Activated gamma-delta T cell treated with Interleukin-2 at 50 U/mL for 16 hours (primary cell): ENCODE measurements around the gene TMEM184B.

Source experiments
- DNase-seq: peaks from one replicate; pipeline ENCODE4 v3.0.0-alpha.2; 2020

Gene TMEM184B

DNA sequence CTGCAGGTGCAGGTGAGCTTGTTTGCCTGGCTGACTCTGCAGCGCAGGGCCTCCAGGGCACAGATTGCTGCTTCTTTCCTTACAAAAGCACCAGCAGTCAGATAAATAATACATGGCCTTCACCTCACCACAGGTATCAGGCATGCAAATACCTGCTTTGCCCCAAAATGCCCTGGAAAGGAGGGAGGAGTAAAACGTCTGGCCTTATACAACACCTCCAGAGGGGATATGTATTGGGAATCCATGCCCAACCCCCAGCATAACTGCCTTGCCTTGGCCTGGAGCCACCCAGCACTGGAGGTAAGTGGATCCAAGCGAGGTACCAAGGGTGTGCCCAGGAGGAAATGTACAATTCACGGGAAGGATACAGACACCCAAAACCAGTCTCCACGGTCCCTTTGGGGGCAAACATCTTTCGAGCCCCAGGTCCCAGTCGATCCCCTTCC lies 860 bp downstream of the TMEM184B start:
- DNase-seq: no peak

DNA sequence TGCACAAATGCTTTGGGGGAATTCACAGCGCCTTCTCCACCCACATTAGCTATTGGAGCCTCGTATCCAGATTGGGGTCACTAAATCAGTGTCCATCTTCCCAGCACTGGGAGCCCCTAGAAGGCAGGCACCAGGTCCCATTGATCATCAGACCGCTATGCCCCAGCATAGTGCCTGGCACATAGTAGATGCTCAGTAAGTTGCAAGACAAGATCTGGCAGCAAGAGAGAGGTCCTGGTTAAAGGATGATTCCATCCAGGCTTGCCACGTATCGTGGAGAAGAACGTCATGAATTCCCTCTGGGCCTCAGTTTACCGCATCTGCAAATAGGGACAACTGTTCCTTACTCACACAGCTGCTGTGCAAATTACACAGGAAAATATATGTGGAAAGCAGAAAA lies 1.7 kb downstream of the TMEM184B start:
- no peak for DNase-seq

DNA sequence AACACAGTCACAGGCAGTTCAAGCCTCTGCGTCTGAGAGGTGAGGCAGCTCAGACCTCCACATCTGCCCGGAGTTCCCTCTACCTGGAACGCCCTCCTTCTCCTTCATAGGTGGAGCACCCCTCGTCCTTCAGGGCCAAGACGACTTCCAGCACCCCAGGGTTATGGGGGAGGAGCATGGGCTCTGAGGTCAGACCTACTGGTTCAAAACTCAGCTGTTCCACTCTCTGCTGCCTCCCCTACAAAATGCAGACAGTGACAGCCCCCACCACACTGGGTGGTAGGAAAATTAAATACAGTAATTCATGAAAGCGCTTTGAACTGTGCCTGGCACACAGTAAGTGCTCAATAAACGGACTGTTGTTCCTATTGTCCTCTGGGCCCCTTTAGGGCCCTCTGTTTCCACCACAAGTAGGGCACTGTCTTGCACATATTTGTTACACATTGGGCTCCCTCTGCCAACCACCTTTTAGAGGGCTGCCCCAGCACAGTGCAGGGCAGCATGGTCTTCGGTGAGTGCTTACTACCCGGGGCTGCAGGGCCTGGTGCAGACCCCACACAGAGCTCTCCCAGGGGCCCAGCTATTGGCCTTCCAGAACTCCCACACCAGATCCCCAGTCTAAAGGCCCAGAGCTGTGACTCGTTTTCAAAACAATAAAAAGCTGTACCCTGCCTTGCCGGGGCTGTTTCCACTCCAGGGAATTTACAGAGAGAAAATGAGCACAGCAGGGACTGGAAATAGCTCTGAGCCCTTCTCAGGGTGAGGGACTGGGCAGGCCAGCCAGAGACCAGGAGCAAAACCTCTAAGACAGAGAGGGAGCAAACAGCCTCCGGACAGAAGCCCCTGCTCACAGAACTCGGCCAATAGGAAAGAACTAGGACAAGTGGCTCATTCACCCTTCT lies 2.5 kb downstream of the TMEM184B start:
- DNase-seq: no peak

DNA sequence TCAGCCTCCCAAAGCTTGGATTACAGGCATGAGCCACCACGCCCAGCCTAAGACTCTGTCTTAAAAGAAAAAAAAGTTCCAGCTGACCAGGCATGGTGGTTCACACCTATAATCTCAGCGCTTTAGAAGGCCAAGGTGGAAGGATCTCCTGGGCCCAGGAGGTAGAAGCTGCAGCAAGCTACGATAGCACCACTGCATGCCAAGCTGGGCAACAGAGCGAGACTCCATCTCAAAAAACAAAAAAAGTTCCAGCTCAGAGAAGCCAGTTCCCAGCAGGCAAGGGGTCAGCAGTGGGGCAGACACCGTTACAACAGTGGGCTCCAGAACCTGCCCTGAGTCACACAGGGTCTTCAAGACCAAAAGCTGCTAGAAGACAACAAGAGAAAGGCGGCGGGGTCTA lies 3.3 kb downstream of the TMEM184B start:
- DNase-seq: no peak

DNA sequence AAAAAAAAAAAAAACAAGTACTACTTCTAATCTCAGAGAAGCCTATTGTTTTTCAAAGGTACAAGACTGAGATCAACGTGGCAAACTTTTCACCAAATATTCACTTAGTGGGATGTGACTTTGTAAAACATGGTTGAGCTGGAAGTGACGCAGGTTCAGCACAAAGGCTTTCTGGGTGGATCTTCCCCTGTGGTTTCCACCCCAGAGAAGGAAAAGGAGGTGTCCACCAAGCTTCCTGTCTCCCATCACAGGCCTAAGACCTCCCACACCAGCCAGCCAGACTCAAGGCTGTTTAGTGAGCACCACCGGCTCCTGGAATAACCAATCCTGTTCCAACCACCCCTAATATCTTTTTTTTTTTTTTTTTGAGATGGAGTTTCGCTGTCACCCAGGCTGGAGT lies 5.7 kb downstream of the TMEM184B start:
- DNase-seq: peak; percentile 43

DNA sequence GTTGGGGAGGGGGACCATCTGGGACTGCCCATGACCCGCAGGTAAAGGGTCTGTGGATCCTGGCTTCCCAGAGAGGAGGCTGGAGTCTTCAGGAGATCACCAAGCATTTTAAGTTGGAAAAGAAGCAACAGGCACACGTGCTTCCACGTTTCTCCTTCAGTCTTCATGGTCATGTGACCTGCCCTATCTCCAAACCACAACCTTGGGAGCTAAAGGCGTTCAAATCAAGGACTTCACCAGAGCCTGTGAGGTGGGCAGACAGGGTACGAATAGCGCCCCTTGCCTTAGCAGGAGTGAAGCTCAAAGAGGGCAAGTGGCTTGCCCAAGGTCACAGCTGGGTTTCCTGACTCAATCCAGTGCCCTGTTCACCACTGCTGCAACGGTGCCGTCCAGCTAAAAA lies 6.7 kb downstream of the TMEM184B start:
- DNase-seq: no peak

DNA sequence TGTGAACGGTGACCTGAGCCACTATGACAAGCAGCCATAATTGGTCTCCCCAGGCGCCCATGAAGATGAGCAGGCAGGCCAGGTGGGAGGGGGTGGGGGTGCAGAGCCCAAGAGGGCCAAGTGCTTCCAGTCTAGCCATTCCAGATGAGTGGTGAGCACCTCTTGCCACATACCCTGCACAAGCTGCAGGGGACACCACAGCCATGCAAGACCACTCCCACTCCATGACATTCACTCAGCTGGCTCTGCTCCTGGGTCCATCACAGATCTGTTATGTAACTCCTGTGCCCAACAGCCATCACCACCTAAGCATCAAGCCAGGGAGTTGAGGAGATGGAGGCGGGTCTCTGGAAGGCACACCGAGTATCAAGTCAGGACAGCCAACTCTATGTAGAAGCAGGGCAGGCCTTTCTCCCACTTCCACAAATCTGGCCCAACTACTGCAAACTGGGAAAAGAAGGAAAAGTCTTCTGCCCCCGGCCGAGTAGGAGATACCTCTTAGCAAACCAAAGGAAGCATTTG lies 8.4 kb downstream of the TMEM184B start:
- DNase-seq: no peak

DNA sequence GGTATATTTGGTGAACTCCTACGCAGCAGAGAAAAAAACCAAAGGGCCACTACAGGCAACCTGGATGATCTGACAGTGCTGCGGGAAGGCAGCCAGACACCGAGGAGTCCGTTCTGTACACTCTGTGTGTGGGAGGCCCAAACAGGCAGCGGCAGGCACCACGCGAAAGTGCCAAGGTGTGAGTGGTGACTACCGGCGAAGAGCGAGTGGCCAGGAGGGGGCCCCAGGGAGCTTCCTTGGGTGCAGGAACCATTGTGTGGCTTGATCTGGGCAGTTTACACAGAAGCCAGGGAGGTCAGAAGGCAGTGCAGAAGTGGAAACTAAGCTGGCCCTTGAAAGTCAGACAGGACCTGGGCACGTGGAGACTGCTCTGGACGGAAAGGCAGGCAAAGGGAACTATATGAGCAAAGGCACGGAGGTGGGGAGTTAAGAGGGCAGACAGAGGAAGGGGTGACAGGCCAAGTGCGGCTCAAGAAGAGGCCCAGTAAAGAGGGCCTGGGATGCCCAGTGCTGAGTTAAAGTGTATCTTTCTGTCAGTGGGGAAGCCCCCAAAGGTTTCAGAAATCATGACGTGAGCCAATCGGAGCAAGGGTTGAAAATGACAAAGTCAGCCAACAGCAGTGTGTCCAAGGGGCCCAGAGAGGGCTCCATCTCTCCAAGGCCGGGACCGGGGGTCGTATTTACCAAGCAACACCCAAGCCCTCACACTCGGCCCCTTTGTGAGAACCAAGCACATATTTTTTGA lies 10.6 kb downstream of the TMEM184B start:
- DNase-seq: peak; percentile 18

DNA sequence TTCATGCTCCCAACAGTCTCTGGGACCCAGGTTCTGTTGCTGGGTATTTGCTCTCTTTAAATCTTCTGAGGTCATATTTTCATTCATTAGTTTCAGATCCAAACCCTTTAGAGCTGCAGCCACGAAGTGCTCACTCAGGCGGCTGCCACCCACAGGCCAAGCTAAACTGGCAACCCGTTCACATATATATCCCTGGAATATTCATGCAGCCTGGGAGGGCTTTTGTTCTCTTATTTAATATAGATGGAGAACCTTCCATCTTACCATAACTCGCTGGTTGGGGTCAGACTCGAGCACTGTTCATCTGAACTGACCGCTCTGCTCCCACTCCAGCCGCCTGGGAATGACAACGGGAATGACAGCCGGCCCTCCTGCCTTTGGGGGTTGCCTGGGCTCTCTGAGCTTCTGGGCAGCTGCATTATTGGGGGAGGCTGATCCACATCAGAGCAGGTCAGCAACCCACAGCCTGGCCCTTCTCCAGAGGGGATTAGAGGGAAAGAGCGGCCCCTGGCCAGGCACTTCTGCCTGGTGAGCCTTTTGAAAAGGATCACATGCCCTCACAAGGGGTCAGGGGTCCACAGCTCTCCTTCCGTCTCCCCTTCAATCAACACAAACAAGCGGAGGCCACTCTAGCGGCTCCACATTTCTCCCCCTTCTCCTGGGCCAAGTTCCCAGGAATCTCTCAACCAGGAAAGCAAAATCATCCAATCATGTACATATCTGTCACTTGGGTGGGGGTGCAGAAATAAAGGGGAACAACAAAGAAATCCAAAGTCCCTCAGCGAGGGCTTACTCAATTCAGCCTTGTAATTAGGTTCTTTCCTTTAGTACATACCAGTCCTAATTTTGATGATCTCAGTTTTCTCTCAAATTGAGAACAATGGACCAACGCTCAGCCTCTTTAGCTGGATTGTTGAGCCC lies 11.8 kb downstream of the TMEM184B start:
- no peak for DNase-seq

DNA sequence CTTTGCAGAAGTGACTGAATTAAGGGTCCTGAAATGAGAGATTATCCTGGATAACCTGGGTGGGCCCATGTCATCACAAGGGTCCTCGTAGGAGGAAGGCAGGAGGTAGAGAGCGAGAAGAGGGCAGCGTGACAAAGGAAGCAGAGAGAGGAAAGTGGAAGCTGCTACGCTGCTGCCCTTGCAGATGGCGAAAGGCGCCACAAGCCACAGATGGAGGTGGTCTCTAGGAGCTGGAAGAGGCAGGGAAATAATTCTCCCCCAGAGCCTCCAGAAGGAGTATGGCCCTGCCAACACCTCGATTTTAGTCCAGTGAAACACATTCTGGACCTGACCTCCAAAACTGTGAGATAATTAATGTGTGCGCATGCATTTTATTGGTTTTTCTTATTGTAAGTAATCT lies 13.4 kb downstream of the TMEM184B start:
- no peak for DNase-seq

DNA sequence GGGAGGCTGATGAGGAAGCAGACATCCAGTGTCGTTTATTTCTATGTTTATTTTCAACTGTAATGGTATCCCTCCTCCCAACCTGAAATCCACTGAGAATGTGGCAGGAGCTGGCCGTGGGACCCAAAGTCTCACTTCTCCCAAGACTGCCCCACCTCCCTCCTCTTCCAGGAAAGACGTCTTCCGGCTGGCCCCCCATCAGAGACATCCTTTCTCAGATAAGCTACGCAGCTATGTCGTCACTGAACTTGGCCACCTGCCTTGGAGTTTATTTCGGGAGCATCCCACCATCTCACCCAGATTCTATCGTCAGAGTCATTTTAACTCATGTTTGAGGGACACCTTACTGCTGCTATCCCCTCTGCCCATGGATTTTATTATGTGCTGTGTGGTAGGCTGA lies 13.9 kb downstream of the TMEM184B start:
- DNase-seq: no peak

DNA sequence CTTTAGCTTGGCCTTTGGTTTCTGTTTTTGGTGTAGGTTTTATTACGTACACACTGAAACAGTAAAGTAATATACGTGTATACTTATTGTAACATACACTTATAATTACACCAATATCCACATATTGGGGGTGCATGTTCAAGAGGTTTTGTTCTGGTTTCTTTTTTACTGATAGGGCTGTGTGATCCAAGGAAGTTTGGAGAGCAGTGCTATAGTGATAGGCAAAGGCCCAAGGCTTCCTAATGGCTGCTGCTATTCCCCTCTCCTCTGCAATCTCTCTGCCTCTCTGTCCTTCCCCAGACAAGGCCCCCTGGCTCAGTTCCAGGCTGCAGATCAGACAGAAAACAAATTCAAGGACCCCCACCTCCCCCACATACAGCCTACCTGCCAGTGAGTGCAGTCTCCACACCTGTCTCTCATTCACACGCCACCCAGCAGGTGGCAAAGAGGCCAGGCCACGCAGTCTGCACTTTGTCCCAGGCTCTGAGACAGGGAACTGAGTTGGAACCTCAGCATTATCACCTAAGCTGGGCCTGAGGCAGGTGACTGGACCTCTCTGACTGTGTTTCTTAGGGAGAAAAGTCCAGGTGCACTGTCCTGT lies 15.1 kb downstream of the TMEM184B start:
- DNase-seq: no peak

DNA sequence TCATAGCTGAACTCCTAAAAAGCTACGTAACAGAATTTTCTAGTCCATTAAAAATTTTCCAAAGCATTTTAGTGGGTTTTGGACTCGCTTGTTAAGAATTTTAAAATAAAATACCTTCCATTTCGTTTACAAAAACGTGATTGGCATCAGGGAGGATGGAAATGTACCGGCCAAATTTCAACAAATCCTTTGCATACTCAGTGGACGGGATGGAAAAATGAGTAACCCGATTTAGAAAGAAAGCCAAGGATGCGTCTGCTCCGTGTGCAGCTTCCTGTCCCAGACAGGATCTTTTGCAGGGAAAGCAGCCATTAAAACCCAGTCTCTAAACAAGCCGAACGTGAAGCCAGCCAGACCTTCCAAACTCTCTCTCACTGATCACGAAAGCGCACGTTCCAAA lies 15.6 kb downstream of the TMEM184B start:
- DNase-seq: no peak

DNA sequence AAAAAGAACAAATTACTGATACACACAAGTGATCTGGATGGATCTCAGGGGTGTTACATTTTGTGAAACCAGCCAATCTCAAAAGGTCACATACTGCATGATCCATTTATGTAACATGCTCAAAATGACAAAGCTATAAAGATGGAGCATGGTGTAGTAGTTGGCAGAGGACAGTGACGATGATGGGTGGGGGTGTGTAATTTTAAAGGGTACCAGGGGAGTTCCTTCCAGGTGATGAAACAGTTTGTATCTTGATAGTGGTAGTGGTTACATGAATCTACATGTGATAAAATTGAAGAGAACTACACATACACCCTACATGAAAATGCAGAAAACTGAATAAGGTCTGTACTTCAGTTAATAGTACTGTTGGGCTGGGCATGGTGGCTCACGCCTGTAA lies 17.1 kb downstream of the TMEM184B start:
- DNase-seq: no peak

DNA sequence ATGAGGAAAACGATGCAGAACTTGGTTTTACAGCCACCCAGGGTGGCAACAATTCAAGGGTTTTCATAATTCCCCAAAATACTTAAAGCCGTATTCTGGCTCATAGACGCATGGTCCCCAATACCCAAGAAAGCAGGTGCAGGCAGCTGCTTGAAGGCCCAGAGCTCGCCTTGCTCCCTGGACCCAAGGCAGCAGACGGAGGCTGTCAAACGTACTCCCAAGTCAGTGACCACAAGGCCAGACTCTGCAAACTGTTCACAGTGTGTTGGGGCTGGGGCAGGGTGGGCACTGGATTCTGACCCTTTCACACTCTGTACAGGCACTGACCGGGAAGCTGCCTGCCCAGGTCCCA lies 21.5 kb downstream of the TMEM184B start:
- DNase-seq: no peak

DNA sequence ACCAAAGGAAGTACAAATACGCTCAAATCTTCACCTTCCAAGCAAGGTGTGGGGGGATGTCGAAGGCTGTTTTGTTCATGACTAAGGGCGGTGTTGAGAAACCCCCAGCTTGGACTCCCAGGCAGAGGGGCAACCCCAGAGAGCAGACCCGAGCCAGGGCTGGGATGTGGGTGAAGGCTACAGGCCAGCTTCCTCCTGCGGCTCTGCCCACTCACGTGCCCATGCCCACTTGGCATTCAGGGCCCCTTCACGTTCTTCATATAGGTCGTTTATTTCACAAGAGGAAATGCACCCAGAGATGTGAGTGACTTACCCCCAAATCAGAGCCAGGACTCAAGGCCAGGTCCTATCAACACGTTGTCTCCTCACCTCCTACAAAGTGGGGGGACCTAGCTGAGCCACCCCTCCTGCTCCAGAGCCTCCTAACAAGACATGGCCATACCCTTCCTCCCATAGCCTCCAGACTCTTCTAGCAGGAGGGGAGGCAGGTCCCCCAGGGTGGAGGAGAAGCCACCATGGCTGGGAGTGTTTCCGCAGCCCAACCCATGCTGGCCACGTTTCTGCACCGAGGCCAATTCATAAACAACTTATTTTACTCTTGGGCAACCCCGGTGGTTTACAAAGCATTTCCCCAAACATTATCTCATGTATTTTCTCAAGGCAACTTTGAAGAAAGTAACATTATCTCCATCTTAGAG lies 22.0 kb downstream of the TMEM184B start:
- no peak for DNase-seq

DNA sequence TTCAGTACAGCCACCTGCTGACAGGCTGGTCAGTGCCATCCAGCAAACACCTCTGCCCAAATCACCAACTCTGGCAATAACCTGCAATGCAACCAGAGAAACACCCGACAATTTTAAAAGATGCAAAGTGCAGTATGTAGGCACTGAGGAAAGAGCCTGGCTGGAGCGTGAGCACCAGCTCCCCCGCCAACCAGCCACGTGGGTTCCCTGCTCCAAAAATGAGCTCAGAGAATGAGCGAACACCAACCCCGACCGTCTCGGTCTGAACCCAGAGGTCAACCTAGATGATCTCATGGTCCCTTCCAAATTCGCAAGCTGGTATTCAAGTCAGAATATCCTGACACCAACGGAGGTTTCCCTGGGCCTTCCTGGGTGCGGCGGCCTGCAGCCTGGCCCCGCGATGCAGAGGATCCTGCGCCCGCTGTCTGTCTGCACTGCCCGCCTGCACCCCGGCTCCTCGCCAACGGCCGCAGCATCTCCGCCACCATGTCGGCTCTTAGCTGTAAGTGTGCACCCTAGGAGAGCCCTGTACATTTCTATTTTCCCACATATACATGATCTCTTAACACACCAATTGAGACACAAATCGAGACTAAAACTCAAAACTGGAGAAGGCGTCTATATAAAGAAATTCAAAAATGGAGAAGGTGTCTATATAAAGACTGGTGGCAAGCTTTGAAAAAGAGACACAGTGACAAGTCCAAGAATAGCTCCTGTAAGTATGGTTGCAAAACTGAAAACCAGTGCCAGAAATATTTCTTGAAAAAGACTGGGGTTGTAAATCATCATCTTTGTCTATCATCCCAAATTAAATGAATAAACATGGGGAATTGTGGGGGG lies 22.8 kb downstream of the TMEM184B start:
- DNase-seq: no peak

DNA sequence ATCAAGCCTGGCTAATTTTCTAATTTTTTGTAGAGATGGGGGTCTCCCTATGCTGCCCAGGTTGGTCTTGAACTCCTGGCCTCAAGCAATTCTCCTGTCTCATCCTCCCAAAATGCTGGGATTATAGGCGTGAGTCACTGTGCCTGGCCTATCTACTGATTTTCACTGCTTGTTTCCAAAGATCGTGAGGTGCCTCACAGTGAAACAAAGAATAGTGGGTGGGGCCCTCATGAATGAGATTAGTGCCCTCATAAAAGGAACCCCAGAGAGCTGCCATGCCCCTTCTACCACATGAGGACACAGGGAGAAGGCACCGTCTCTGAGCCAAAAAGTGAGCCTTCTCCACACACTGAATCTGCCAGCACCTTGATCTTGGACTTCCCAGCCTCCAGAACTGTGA lies 23.5 kb downstream of the TMEM184B start:
- no peak for DNase-seq

DNA sequence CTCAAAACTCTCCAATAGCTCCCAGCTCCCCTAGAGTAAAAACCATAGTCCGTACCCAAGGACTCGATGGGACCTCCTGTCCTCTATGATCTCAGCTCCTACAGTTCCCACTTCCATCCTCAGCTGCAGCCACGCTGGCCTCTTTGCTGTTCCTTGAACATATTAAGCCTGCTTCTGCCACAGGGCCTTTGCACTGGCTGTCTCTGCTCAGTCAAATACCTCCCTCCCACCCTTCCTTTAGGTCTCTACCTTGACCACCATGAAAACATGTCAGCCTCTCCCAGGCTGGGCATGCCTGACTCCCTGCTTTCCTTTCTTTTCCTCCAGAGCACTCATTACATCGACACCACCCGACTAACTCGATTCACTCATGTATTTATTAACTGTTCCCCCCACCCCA lies 24.5 kb downstream of the TMEM184B start:
- no peak for DNase-seq

DNA sequence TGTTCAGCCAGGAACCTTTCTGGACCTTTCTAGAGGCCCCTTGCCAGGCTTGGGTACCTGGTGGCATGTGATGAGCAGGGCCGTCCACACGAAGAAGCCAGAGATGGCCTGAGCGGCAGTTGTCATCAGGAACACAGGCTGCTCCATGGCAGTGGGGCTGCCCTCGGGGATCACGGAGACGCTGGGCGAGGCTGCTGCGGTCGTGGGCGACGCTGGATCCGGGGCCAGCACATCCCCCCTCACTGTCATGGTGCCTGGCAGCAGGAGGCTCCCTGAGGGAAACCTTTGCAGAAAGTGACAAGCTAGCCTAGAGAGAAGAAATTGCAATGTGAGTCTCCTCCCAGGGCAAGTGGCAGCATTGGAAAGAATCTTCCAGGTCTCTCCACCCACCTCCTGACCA lies 25.1 kb downstream of the TMEM184B start:
- DNase-seq: no peak

DNA sequence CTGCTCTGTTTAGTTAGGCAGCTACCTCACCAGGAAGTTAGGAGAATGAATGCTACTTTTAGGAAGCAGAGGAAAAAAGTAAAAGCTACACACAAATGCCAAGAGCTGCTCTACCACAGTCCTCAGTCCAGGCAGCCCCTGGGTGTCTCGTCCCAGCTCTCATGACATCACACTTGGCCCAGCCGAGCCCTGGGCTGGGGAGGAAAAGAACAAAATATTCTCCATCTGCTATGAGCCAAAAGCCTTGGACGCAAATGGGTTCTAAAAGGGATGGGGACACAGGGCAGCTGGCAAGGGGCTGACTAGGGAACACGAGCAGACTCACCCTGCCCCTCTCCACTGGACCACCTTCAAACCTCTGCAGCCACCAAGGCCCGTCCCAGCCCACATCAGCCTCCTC lies 26.1 kb downstream of the TMEM184B start:
- no peak for DNase-seq
